ENCODE data around the gene CHMP6. TPM values are rescaled to one million over a fixed set of nuclear protein-coding genes. Genes with fewer than 3 reads are reported as not detected.
A peak's percentile ranks its signal among the peaks of the same experiment; 100 is the strongest.

The CHMP6 gene
- total RNA-seq, 4 donors from 2014 or later, result 30.6 to 46.3 (median 40.2) TPM

GRCh38 chr17:80957461-80957941 lies 34.1 kb upstream of the CHMP6 start:
- no peak for DNase-seq (ENCODE audit: low spot score in 2 of 2)
- WGBS, 2 donors, result 90 to 97% methylated on average over 10 to 11 of the region's 12 CpGs
- no peak for TF ChIP-seq POLR2A (IDR thresholded peaks at IDR 0.05)
- TF ChIP-seq CTCF (IDR thresholded peaks at IDR 0.05), result no peak
- no peak for TF ChIP-seq EP300 (IDR thresholded peaks at IDR 0.05)
- peaks cover 0 to 20% (median 7%) of the 10 kb centered on the region in 4 donors for H3K4me1 ChIP-seq
- no peaks in the 10 kb centered on the region for H3K9me3 ChIP-seq
- H3K27me3 ChIP-seq, result no peaks in the 10 kb centered on the region
- H3K36me3 ChIP-seq, result peaks cover 0 to 64% (median 0%) of the 10 kb centered on the region in 3 donors
- H3K27ac ChIP-seq, result no peak overlapping the region
- H3K4me3 ChIP-seq, result no peak overlapping the region

GRCh38 chr17:80959330-80960036 lies 32.2 kb upstream of the CHMP6 start:
- TF ChIP-seq EP300 (IDR thresholded peaks at IDR 0.05) (peak; percentile 34 to 41), CTCF (IDR thresholded peaks at IDR 0.05) (peak in 1 of 5 experiments; percentile 15), POLR2A (IDR thresholded peaks at IDR 0.05) (no peak)
- no peak overlapping the region for H3K4me3 ChIP-seq
- peaks cover 0 to 20% (median 7%) of the 10 kb centered on the region in 4 donors for H3K4me1 ChIP-seq
- peak; percentile 55 to 60 for DNase-seq (ENCODE audit: low spot score in 2 of 2)
- H3K9me3 ChIP-seq, result no peaks in the 10 kb centered on the region
- H3K27ac ChIP-seq, result peak overlapping the region; percentile 25 to 77 (median 66)
- H3K36me3 ChIP-seq, result peaks cover 0 to 64% (median 0%) of the 10 kb centered on the region in 3 donors
- no peaks in the 10 kb centered on the region for H3K27me3 ChIP-seq
- WGBS, 2 donors, result 48 to 52% methylated on average over 19 to 22 of the region's 23 CpGs

GRCh38 chr17:80960037-80960796 lies 31.4 kb upstream of the CHMP6 start:
- Histone ChIP-seq H3K27me3 (no peaks in the 10 kb centered on the region), H3K4me1 (peaks cover 0 to 20% (median 7%) of the 10 kb centered on the region in 4 donors), H3K4me3 (no peak overlapping the region), H3K36me3 (peaks cover 0 to 64% (median 0%) of the 10 kb centered on the region in 3 donors), H3K9me3 (no peaks in the 10 kb centered on the region), H3K27ac (peak overlapping the region in 3 of 4 donors; percentile 62 to 77 (median 70))
- WGBS, 2 donors, result 80 to 98% methylated on average over 5 to 8 of the region's 24 CpGs
- no peak for DNase-seq (ENCODE audit: low spot score in 2 of 2)
- TF ChIP-seq EP300 (IDR thresholded peaks at IDR 0.05) (no peak), CTCF (IDR thresholded peaks at IDR 0.05) (no peak), POLR2A (IDR thresholded peaks at IDR 0.05) (no peak)

- Histone ChIP-seq H3K36me3 (peaks cover 0 to 67% (median 0%) of the 10 kb centered on the region in 3 donors), H3K4me1 (peaks cover 0 to 20% (median 7%) of the 10 kb centered on the region in 4 donors), H3K27me3 (no peaks in the 10 kb centered on the region), H3K4me3 (no peak overlapping the region), H3K9me3 (no peaks in the 10 kb centered on the region), H3K27ac (no peak overlapping the region)
- no peak for DNase-seq (ENCODE audit: low spot score in 2 of 2)
- TF ChIP-seq POLR2A (IDR thresholded peaks at IDR 0.05) (no peak), CTCF (IDR thresholded peaks at IDR 0.05) (no peak), EP300 (IDR thresholded peaks at IDR 0.05) (no peak)
- WGBS, 2 donors, result 87 to 89% methylated on average over 18 to 31 of the region's 31 CpGs
Observed at GRCh38 chr17:80960797-80961452, 30.7 kb upstream of the CHMP6 start.

Measured in tibial nerve (tissue), 4 donors.